A549 (cell line): Measurements from ENCODE around the gene LAMC1. TPM values are rescaled to one million over a fixed set of nuclear protein-coding genes. Genes with fewer than 3 reads are reported as not detected.

Source experiments
- ATAC-seq, 2 experiments: fragments of 200-7000 bp in 1 of 2; fragments of >200 bp in 1 of 2; cut with Nextera tagmentation in 1 of 2; cut with Tn5 transposase in 1 of 2; 3 replicates each; pipeline versions ENCODE4 v1.8.0 to v1.9.1; 2018 to 2020; ENCODE audit warnings: mild to moderate bottlenecking in 1 of 2, moderate library complexity in 1 of 2
- CTCF ChIA-PET: fragments of 300-600 bp; sonication (Branson Sonifier 250); formaldehyde crosslinking; extraction: SDS; loops from one replicate; lab custom pipeline; 2021; ENCODE audit warnings: antibody characterized with exemption, inconsistent platforms; lab: Yijun Ruan, JAX
- POLR2A ChIA-PET: fragments of 350-600 bp; formaldehyde crosslinking; extraction: SDS; loops from one replicate; lab custom pipeline; 2021; ENCODE audit warnings: antibody characterized with exemption, inconsistent platforms; lab: Yijun Ruan, JAX
- DNase-seq, 2 experiments: peaks; one replicate each; pipeline versions ENCODE4 v3.0.0 to v3.0.0-alpha.2; 2011 to 2016; ENCODE audit warnings: low read depth in 1 of 2, low spot score in 1 of 2
- FAIRE-seq: peaks from 2 replicates; lab custom pipeline; 2011; peaks lifted over from hg19 to GRCh38; lab: Jason Lieb, UNC
- H3K27ac ChIP-seq, 2 experiments: fragments of >200 bp; sonication (Bioruptor Twin); formaldehyde crosslinking; 3 replicates each; pipeline ENCODE4 v1.5.1; 2016 to 2017
- H3K4me1 ChIP-seq: fragments of >200 bp; sonication (Bioruptor Twin); formaldehyde crosslinking; 3 replicates; pipeline ENCODE4 v1.6.1; 2016
- H3K4me2 ChIP-seq: fragments of >200 bp; sonication (Bioruptor Twin); formaldehyde crosslinking; 3 replicates; pipeline ENCODE4 v1.6.1; 2016
- H3K4me3 ChIP-seq: fragments of >200 bp; sonication (Bioruptor Twin); formaldehyde crosslinking; 3 replicates; pipeline ENCODE4 v1.5.1; 2016
- H3K9me3 ChIP-seq: fragments of >200 bp; sonication (Bioruptor Twin); formaldehyde crosslinking; 3 replicates; pipeline ENCODE4 v1.6.1; 2016
- CBX8 ChIP-seq: fragments of 200-600 bp; sonication (generic); IDR thresholded peaks from 2 replicates; pipeline ENCODE4 v1.6.1; 2016
- CHD2 ChIP-seq: fragments of 150-350 bp; IDR thresholded peaks from 2 replicates; pipeline ENCODE4 v1.6.1; 2014; ENCODE audit warnings: low read length; ENCODE audit not compliant: partially characterized antibody
- ESRRA ChIP-seq: fragments of 150-350 bp; IDR thresholded peaks from 2 replicates; pipeline ENCODE4 v1.6.1; 2014; ENCODE audit warnings: mild to moderate bottlenecking, low read length, borderline replicate concordance
- FOSB ChIP-seq: fragments of 250-450 bp; sonication (Bioruptor Pico); IDR thresholded peaks from 2 replicates; pipeline ENCODE4 v1.5.0; 2020; ENCODE audit warnings: mild to moderate bottlenecking, moderate library complexity
- HDAC2 ChIP-seq: fragments of 200-600 bp; sonication (generic); IDR thresholded peaks from 2 replicates; pipeline ENCODE4 v1.6.1; 2016
- HEYL ChIP-seq: fragments of 250-450 bp; sonication (Bioruptor Pico); IDR thresholded peaks from 2 replicates; pipeline ENCODE4 v1.8.0; 2021; ENCODE audit warnings: mild to moderate bottlenecking, moderate library complexity
- HMGXB4 ChIP-seq: fragments of 250-450 bp; sonication (Bioruptor Pico); IDR thresholded peaks from 2 replicates; pipeline ENCODE4 v1.5.0; 2021; ENCODE audit warnings: mild to moderate bottlenecking, moderate library complexity, borderline replicate concordance
- KDM1A ChIP-seq: fragments of 200-600 bp; sonication (generic); IDR thresholded peaks from 2 replicates; pipeline ENCODE4 v1.6.1; 2016; ENCODE audit warnings: low read depth, mild to moderate bottlenecking
- KDM5A ChIP-seq: fragments of 200-600 bp; sonication (generic); IDR thresholded peaks from 2 replicates; pipeline ENCODE4 v1.6.1; 2016; ENCODE audit warnings: antibody characterized with exemption, mild to moderate bottlenecking
- MAZ ChIP-seq: fragments of 150-350 bp; IDR thresholded peaks from 2 replicates; pipeline ENCODE4 v1.6.1; 2014; ENCODE audit warnings: antibody characterized with exemption, low read depth, low read length, borderline replicate concordance
- NPAS2 ChIP-seq: fragments of 250-450 bp; sonication (Bioruptor Pico); IDR thresholded peaks from 2 replicates; pipeline ENCODE4 v1.8.0; 2022; ENCODE audit warnings: mild to moderate bottlenecking, moderate library complexity, borderline replicate concordance
- NR3C1 ChIP-seq: fragments of >200 bp; sonication (Bioruptor Twin); formaldehyde crosslinking; IDR thresholded peaks from 3 replicates; pipeline ENCODE4 v1.6.1; 2017
- POLR2AphosphoS2 ChIP-seq: conservative IDR thresholded peaks from 2 replicates; pipeline ENCODE4 v1.6.1; 2012; ENCODE audit warnings: low read length, improper control_type of control experiment, inconsistent platforms
- RAD21 ChIP-seq, 2 experiments: fragments of >200 bp in 1 of 2; sonication (Bioruptor Twin) in 1 of 2; formaldehyde crosslinking in 1 of 2; IDR thresholded peaks in 1 of 2; conservative IDR thresholded peaks in 1 of 2; 2 replicates in 1 of 2; 3 replicates in 1 of 2; pipeline ENCODE4 v1.6.1; 2012 to 2018; ENCODE audit warnings: inconsistent platforms in 1 of 2
- RCOR1 ChIP-seq: fragments of 150-350 bp; IDR thresholded peaks from 2 replicates; pipeline ENCODE4 v1.6.1; 2014; ENCODE audit warnings: antibody characterized with exemption, low read length, low read depth
- TFCP2L1 ChIP-seq: fragments of 250-450 bp; sonication (Bioruptor Pico); IDR thresholded peaks from 2 replicates; pipeline ENCODE4 v1.5.0; 2021; ENCODE audit warnings: mild to moderate bottlenecking
- USF2 ChIP-seq: fragments of 450-650 bp; IDR thresholded peaks from 2 replicates; pipeline ENCODE4 v1.6.1; 2014; ENCODE audit warnings: antibody characterized with exemption
- WGBS: methylation state at CpG from one replicate; pipeline ENCODE4 v1.1.6; 2017; ENCODE audit errors: missing lambda C conversion rate; 5-methylcytosine and 5-hydroxymethylcytosine counted together
- polyA plus RNA-seq, 4 experiments: library from polyadenylated mRNA; depleted of rRNA in 3 of 4; stranded (reverse); fragments of >200 nt; fragmentation: RNase III in 1 of 4; extraction: RNeasy Plus Mini Kit Qiagen cat#74134 plus additional on column Dnase treatment in 1 of 4; gene quantifications; 2 replicates in 3 of 4; 3 replicates in 1 of 4; pipeline ENCODE4 v1.2.3, GENCODE V29; 2011 to 2017
- TF ChIP-seq, protein P1 (sequence below): fragments of >200 bp; sonication (Bioruptor Twin); formaldehyde crosslinking; IDR thresholded peaks from 3 replicates; pipeline ENCODE4 v1.6.1; 2016
- TF ChIP-seq, protein P2 (sequence below): IDR thresholded peaks from 2 replicates; pipeline ENCODE4 v1.6.1; 2012; ENCODE audit warnings: low read depth, borderline replicate concordance

The LAMC1 gene
- polyA plus RNA-seq, 2 of the 4 experiments (the other 2 are of a cell fraction), result 93.7 to 152 TPM

GRCh38 chr1:182996816-182997215, 26.4 kb upstream of the LAMC1 start:
- no peak for ATAC-seq
- no peak overlapping the region for H3K4me3 ChIP-seq
- H3K4me2 ChIP-seq, result no peak overlapping the region
- no peak overlapping the region for H3K27ac ChIP-seq
- TF ChIP-seq HMGXB4 (CRISPR knock-in tag) (no peak), KDM1A (no peak)
- TF ChIP-seq, all 56 proteins: peak for 0
- ChIA-PET CTCF (interaction anchor here (1.4 kb wide), 1 partner anchor 34 kb away, joined by 4 read pairs; no protein-coding TSS in a partner anchor), POLR2A (no interaction called here)
- Histone ChIP-seq H3K4me1 (no peaks in the 10 kb centered on the region), H3K9me3 (no peaks in the 10 kb centered on the region)
- 84% methylated on average over 1 of the region's 1 CpG for WGBS
- DNase-seq (no peak), FAIRE-seq (no peak)

GRCh38 chr1:182998482-182998881, 24.7 kb upstream of the LAMC1 start:
- FAIRE-seq (no peak), ATAC-seq (no peak), DNase-seq (no peak)
- Histone ChIP-seq H3K4me2 (no peak overlapping the region), H3K4me1 (peaks cover 15% of the 10 kb centered on the region; the same call in 2 of the 3 replicates), H3K9me3 (no peaks in the 10 kb centered on the region), H3K27ac (no peak overlapping the region), H3K4me3 (no peak overlapping the region)
- POLR2A ChIA-PET, result no interaction called here
- TF ChIP-seq TFCP2L1 (CRISPR knock-in tag), result no peak
- no peak for TF ChIP-seq CHD2
- TF ChIP-seq RCOR1, result no peak
- no peak for TF ChIP-seq KDM5A
- TF ChIP-seq HEYL (CRISPR knock-in tag), result no peak
- TF ChIP-seq RAD21 (conservative IDR thresholded peaks at IDR 0.05 in 1 of 2, IDR thresholded peaks at IDR 0.05 in 1 of 2), result no peak
- no peak for TF ChIP-seq NPAS2 (CRISPR knock-in tag)
- TF ChIP-seq HDAC2, result no peak
- no peak for TF ChIP-seq CBX8
- no peak for TF ChIP-seq USF2
- TF ChIP-seq FOSB (CRISPR knock-in tag), result no peak
- TF ChIP-seq MAZ, result no peak
- TF ChIP-seq ESRRA, result no peak
- TF ChIP-seq, protein P1, sequence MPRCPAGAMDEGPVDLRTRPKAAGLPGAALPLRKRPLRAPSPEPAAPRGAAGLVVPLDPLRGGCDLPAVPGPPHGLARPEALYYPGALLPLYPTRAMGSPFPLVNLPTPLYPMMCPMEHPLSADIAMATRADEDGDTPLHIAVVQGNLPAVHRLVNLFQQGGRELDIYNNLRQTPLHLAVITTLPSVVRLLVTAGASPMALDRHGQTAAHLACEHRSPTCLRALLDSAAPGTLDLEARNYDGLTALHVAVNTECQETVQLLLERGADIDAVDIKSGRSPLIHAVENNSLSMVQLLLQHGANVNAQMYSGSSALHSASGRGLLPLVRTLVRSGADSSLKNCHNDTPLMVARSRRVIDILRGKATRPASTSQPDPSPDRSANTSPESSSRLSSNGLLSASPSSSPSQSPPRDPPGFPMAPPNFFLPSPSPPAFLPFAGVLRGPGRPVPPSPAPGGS, result no peak
- no peak for TF ChIP-seq POLR2AphosphoS2
- TF ChIP-seq, protein P2, sequence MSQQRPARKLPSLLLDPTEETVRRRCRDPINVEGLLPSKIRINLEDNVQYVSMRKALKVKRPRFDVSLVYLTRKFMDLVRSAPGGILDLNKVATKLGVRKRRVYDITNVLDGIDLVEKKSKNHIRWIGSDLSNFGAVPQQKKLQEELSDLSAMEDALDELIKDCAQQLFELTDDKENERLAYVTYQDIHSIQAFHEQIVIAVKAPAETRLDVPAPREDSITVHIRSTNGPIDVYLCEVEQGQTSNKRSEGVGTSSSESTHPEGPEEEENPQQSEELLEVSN, result no peak
- TF ChIP-seq NR3C1, result no peak
- CTCF ChIA-PET, result interaction anchor here (1.7 kb wide), 1 partner anchor 22 kb away, joined by 4 read pairs; no protein-coding TSS in a partner anchor
